Measurements from ENCODE around the gene ZBTB25. TPM values are rescaled to one million over a fixed set of nuclear protein-coding genes. Genes with fewer than 3 reads are reported as not detected.

ZBTB25 gene
- total RNA-seq, 1 donor from 2014 or later = 20.6 TPM

GRCh38 chr14:64423987-64424386, 79.7 kb downstream of the ZBTB25 start:
- no peak for TF ChIP-seq CTCF (IDR thresholded peaks at IDR 0.05; ENCODE audit: unreplicated experiment)
- DNase-seq (ENCODE audit: low spot score in 2 of 2, unreplicated experiment in 2 of 2) = no peak
- H3K9me3 Mint-ChIP-seq = no peaks in the 10 kb centered on the region
- no peak overlapping the region for H3K27ac Mint-ChIP-seq
- peaks cover 61% of the 10 kb centered on the region for H3K36me3 Mint-ChIP-seq
- H3K27me3 Mint-ChIP-seq (ENCODE audit: low read depth) = peaks cover 24% of the 10 kb centered on the region
- peaks cover 5% of the 10 kb centered on the region for H3K4me1 Mint-ChIP-seq
- H3K4me3 Mint-ChIP-seq = no peak overlapping the region

- no peak for TF ChIP-seq CTCF (IDR thresholded peaks at IDR 0.05; ENCODE audit: unreplicated experiment)
- no peak for DNase-seq (ENCODE audit: low spot score in 2 of 2, unreplicated experiment in 2 of 2)
- H3K4me1 Mint-ChIP-seq = peaks cover 5% of the 10 kb centered on the region
- H3K4me3 Mint-ChIP-seq = no peak overlapping the region
- no peak overlapping the region for H3K27ac Mint-ChIP-seq
- no peaks in the 10 kb centered on the region for H3K9me3 Mint-ChIP-seq
- H3K36me3 Mint-ChIP-seq = peaks cover 63% of the 10 kb centered on the region
- peaks cover 25% of the 10 kb centered on the region for H3K27me3 Mint-ChIP-seq (ENCODE audit: low read depth)
Observed at GRCh38 chr14:64422756-64423155, 80.9 kb downstream of the ZBTB25 start.

- H3K27ac Mint-ChIP-seq = no peak overlapping the region
- no peak for TF ChIP-seq CTCF (IDR thresholded peaks at IDR 0.05; ENCODE audit: unreplicated experiment)
- peaks cover 5% of the 10 kb centered on the region for H3K4me1 Mint-ChIP-seq
- no peak overlapping the region for H3K4me3 Mint-ChIP-seq
- peaks cover 63% of the 10 kb centered on the region for H3K36me3 Mint-ChIP-seq
- H3K27me3 Mint-ChIP-seq (ENCODE audit: low read depth) = peaks cover 27% of the 10 kb centered on the region
- no peaks in the 10 kb centered on the region for H3K9me3 Mint-ChIP-seq
- DNase-seq (ENCODE audit: low spot score in 2 of 2, unreplicated experiment in 2 of 2) = no peak
Observed at GRCh38 chr14:64422005-64422404, 81.6 kb downstream of the ZBTB25 start.

GRCh38 chr14:64421166-64421565, 82.5 kb downstream of the ZBTB25 start:
- no peak for DNase-seq (ENCODE audit: low spot score in 2 of 2, unreplicated experiment in 2 of 2)
- Mint-ChIP-seq H3K4me1 (peaks cover 5% of the 10 kb centered on the region), H3K36me3 (peaks cover 62% of the 10 kb centered on the region), H3K27ac (no peak overlapping the region), H3K4me3 (no peak overlapping the region), H3K27me3 (ENCODE audit: low read depth) (peaks cover 27% of the 10 kb centered on the region), H3K9me3 (no peaks in the 10 kb centered on the region)
- TF ChIP-seq CTCF (IDR thresholded peaks at IDR 0.05; ENCODE audit: unreplicated experiment) = no peak

GRCh38 chr14:64419003-64419402, 84.6 kb downstream of the ZBTB25 start:
- no peak for DNase-seq (ENCODE audit: low spot score in 2 of 2, unreplicated experiment in 2 of 2)
- Mint-ChIP-seq H3K36me3 (peaks cover 54% of the 10 kb centered on the region), H3K4me3 (no peak overlapping the region), H3K27me3 (ENCODE audit: low read depth) (peaks cover 20% of the 10 kb centered on the region), H3K9me3 (no peaks in the 10 kb centered on the region), H3K27ac (no peak overlapping the region), H3K4me1 (peaks cover 5% of the 10 kb centered on the region)
- no peak for TF ChIP-seq CTCF (IDR thresholded peaks at IDR 0.05; ENCODE audit: unreplicated experiment)

GRCh38 chr14:64417771-64418125, 85.9 kb downstream of the ZBTB25 start:
- Mint-ChIP-seq H3K4me3 (no peak overlapping the region), H3K9me3 (no peaks in the 10 kb centered on the region), H3K4me1 (peaks cover 5% of the 10 kb centered on the region), H3K27ac (no peak overlapping the region), H3K36me3 (peaks cover 49% of the 10 kb centered on the region), H3K27me3 (ENCODE audit: low read depth) (peaks cover 13% of the 10 kb centered on the region)
- TF ChIP-seq CTCF (IDR thresholded peaks at IDR 0.05; ENCODE audit: unreplicated experiment) = no peak
- DNase-seq (ENCODE audit: low spot score in 2 of 2, unreplicated experiment in 2 of 2) = no peak
